HFFc6 (cell line): Measurements from ENCODE around the gene DTX3. TPM values are rescaled to one million over a fixed set of nuclear protein-coding genes. Genes with fewer than 3 reads are reported as not detected.

Source experiments
- DNase-seq: peaks from one replicate; pipeline ENCODE4 v3.0.0-alpha.2; 2018
- H3K27ac Mint-ChIP-seq: 2 replicates; pipeline ENCODE4 v1.8.0; 2020; ENCODE audit warnings: mild to moderate bottlenecking, mixed read lengths
- H3K27me3 Mint-ChIP-seq: 2 replicates; pipeline ENCODE4 v1.8.0; 2021; ENCODE audit warnings: mild to moderate bottlenecking, moderate library complexity, mixed read lengths; ENCODE audit not compliant: insufficient read depth
- H3K36me3 Mint-ChIP-seq: 2 replicates; pipeline ENCODE4 v1.8.0; 2021; ENCODE audit warnings: low read depth, mixed read lengths
- H3K4me1 Mint-ChIP-seq: 2 replicates; pipeline ENCODE4 v1.8.0; 2020; ENCODE audit warnings: low read depth, mixed read lengths
- H3K4me3 Mint-ChIP-seq: 2 replicates; pipeline ENCODE4 v1.8.0; 2020; ENCODE audit warnings: mild to moderate bottlenecking, moderate library complexity, mixed read lengths
- H3K9me3 Mint-ChIP-seq: 2 replicates; pipeline ENCODE4 v1.8.0; 2020; ENCODE audit warnings: mild to moderate bottlenecking, mixed read lengths
- CTCF ChIP-seq: fragments of 200-600 bp; sonication (generic); IDR thresholded peaks from 2 replicates; pipeline ENCODE4 v1.5.0; 2021; ENCODE audit warnings: antibody characterized with exemption, mild to moderate bottlenecking
- total RNA-seq, 6 experiments: library from RNA; stranded (reverse); fragmentation: NEBNext Ultra II Directional; extraction: Animal tissue kit (Norgen Biotek cat#: 25700); gene quantifications; 2 replicates in 1 of 6; 3 replicates in 5 of 6; pipeline ENCODE4 v1.2.3, GENCODE V29; 2021

Gene DTX3
- total RNA-seq, 6 experiments from 2014 or later, result 17.7 to 21.0 (median 19.2) TPM

- Mint-ChIP-seq H3K27me3 (peaks cover 27% of the 10 kb centered on the region), H3K9me3 (no peaks in the 10 kb centered on the region), H3K4me1 (peaks cover 14% of the 10 kb centered on the region), H3K4me3 (peak overlapping the region; percentile 75), H3K36me3 (peaks cover 9% of the 10 kb centered on the region), H3K27ac (no peak overlapping the region)
- TF ChIP-seq CTCF, result no peak
- no peak for DNase-seq
These were observed 16.4 kb downstream of the DTX3 start for GRCh38 chr12:57620936-57621496.

GRCh38 chr12:57621497-57622292 is 17.1 kb downstream of the DTX3 start:
- Mint-ChIP-seq H3K27me3 (peaks cover 28% of the 10 kb centered on the region), H3K36me3 (peaks cover 2% of the 10 kb centered on the region), H3K4me3 (peak overlapping the region; percentile 75), H3K27ac (no peak overlapping the region), H3K9me3 (no peaks in the 10 kb centered on the region), H3K4me1 (peaks cover 7% of the 10 kb centered on the region)
- DNase-seq, result peak; percentile 4
- peak; percentile 94 for TF ChIP-seq CTCF

GRCh38 chr12:57622293-57623245 is 17.9 kb downstream of the DTX3 start:
- Mint-ChIP-seq H3K9me3 (no peaks in the 10 kb centered on the region), H3K36me3 (no peaks in the 10 kb centered on the region; the same call in 1 of the 2 replicates), H3K27me3 (peaks cover 32% of the 10 kb centered on the region), H3K27ac (no peak overlapping the region), H3K4me1 (peaks cover 6% of the 10 kb centered on the region; the same call in 1 of the 2 replicates), H3K4me3 (peak overlapping the region; percentile 75)
- TF ChIP-seq CTCF, result no peak
- no peak for DNase-seq

- peaks cover 6% of the 10 kb centered on the region; the same call in 1 of the 2 replicates for H3K4me1 Mint-ChIP-seq
- TF ChIP-seq CTCF, result no peak
- no peaks in the 10 kb centered on the region for H3K9me3 Mint-ChIP-seq
- no peak overlapping the region for H3K27ac Mint-ChIP-seq
- H3K27me3 Mint-ChIP-seq, result peaks cover 32% of the 10 kb centered on the region
- H3K36me3 Mint-ChIP-seq, result no peaks in the 10 kb centered on the region; the same call in 1 of the 2 replicates
- H3K4me3 Mint-ChIP-seq, result no peak overlapping the region
- DNase-seq, result no peak
These were observed 18.8 kb downstream of the DTX3 start for GRCh38 chr12:57623385-57623784.

GRCh38 chr12:57623811-57624390 is 19.3 kb downstream of the DTX3 start:
- Mint-ChIP-seq H3K4me1 (peaks cover 6% of the 10 kb centered on the region; the same call in 1 of the 2 replicates), H3K4me3 (no peak overlapping the region), H3K36me3 (no peaks in the 10 kb centered on the region; the same call in 1 of the 2 replicates), H3K27me3 (peaks cover 32% of the 10 kb centered on the region), H3K27ac (no peak overlapping the region), H3K9me3 (no peaks in the 10 kb centered on the region)
- DNase-seq, result no peak
- TF ChIP-seq CTCF, result no peak
